Omental fat pad (tissue), 4 donors: ENCODE results near the gene MN1. TPM values are rescaled to one million over a fixed set of nuclear protein-coding genes. Genes with fewer than 3 reads are reported as not detected.
A peak's percentile ranks its signal among the peaks of the same experiment; 100 is the strongest.

Experiments
- ATAC-seq: fragments of 150-250 bp; one replicate; pipeline ENCODE4 v1.9.1; 2016; ENCODE audit warnings: mild to moderate bottlenecking, moderate library complexity; ENCODE audit not compliant: low FRiP score
- DNase-seq: peaks from one replicate; pipeline ENCODE4 v3.0.0-alpha.2; 2019; ENCODE audit warnings: low spot score
- CTCF ChIP-seq, 3 donors: fragments of 450-650 bp; IDR thresholded peaks; one replicate each; pipeline ENCODE4 v1.5.1; 2016 to 2017; ENCODE audit warnings: antibody characterized with exemption in 3 of 3, mild to moderate bottlenecking in 3 of 3, moderate library complexity in 2 of 3
- total RNA-seq, 4 donors: library from RNA; depleted of rRNA; stranded (reverse); fragments of >200 nt; gene quantifications; one replicate each; pipeline ENCODE4 v1.1.0, GENCODE V29; 2016

The MN1 gene
- total RNA-seq, 4 donors from 2014 or later, result 4.8 to 16.5 (median 8.9) TPM

DNA sequence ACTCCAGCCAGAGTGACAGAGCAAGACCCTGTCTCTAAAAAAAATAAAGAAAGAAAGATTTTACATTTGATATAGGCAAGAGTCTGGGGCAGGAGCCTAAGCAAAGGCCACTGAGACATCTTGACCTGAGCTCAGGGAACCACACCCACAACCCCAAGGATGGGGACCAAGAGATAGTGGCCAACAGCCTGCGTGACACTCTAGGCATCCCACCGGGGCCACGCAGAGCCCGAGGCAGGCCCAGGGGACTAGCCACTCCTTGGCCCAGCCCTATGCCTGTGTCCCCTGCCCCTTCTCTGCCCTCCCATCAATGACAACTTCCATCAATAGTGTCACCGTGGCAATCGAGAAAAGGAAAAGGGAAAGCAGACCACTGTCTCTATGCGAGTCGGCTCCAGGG is 41.1 kb downstream of the MN1 start:
- ATAC-seq (no peak), DNase-seq (no peak)
- no peak for TF ChIP-seq CTCF (IDR thresholded peaks at IDR 0.05)

DNA sequence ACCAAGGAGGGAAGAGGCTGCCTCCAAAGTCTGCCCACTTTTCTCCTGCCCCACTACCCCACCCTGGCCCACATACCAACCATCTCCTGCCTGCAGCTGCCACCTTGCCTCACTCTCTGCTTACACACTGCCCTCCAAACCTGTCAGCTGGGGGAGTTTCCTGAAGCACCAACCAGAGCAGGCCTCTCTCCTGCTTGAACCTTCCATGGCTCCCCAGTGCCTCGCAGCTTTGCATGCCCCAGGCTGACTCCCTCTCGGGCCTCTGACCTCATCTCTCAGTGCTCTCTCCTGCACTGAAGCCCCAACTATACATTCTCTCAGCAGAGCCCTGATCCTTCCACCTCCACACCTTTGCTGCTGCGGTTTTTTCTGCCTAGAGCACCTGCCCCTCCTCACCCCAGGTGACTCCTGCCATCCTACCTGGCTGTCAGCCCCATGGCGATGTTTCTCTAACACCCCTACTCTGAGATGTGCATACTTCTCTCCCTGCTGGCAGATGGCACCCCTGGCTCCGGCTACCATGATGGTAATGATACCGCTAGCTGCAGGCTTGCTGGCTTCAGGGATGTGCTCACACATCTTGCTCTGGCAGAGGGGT is 43.5 kb downstream of the MN1 start:
- TF ChIP-seq CTCF (IDR thresholded peaks at IDR 0.05), result no peak
- no peak for ATAC-seq
- DNase-seq, result no peak

DNA sequence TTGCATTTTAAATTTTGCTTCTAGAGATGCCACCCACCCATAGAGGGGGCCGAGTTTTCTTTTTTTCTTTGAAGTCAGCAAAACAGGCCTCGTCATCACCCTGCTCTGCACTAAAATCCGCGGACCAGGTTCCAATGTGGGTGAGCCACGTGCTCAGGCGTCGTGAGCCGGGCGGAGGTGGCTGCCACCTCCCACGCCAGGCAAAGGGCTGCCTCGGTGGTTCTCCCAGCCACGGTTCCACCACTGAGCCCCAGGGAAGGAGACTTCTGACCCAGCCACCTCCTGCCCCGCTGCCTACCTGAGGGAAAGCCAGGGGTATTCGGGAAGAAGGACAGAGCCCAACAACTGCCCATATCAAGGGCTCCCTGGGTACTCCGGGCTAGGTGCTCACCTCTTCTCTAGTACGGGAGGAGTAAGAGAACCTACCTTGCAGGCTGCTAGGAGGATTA is 45.3 kb downstream of the MN1 start:
- no peak for TF ChIP-seq CTCF (IDR thresholded peaks at IDR 0.05)
- DNase-seq (no peak), ATAC-seq (no peak)

GRCh38 chr22:27755521-27756211 is 45.9 kb downstream of the MN1 start:
- TF ChIP-seq CTCF (IDR thresholded peaks at IDR 0.05), result no peak
- ATAC-seq (no peak), DNase-seq (no peak)

GRCh38 chr22:27754888-27755480 is 46.6 kb downstream of the MN1 start:
- ATAC-seq, result no peak
- DNase-seq, result no peak
- TF ChIP-seq CTCF (IDR thresholded peaks at IDR 0.05), result no peak

- DNase-seq, result no peak
- ATAC-seq, result peak; percentile 8
- no peak for TF ChIP-seq CTCF (IDR thresholded peaks at IDR 0.05)
Measured at GRCh38 chr22:27754247-27754887, 47.2 kb downstream of the MN1 start.
